A549 (cell line): Measurements from ENCODE around the gene MAGED1.

ENCODE experiments used
- EP300 ChIP-seq, 2 experiments: fragments of >200 bp; sonication (Bioruptor Twin); formaldehyde crosslinking; IDR thresholded peaks; 2 replicates in 1 of 2; 3 replicates in 1 of 2; pipeline ENCODE4 v1.6.1; 2016 to 2017
- ESRRA ChIP-seq: fragments of 150-350 bp; IDR thresholded peaks from 2 replicates; pipeline ENCODE4 v1.6.1; 2014; ENCODE audit warnings: mild to moderate bottlenecking, low read length, borderline replicate concordance
- MYC ChIP-seq: IDR thresholded peaks from 2 replicates; pipeline ENCODE4 v1.6.1; 2012; ENCODE audit warnings: mild to moderate bottlenecking, inconsistent platforms, low read length, improper control_type of control experiment, borderline replicate concordance
- POLR2A ChIP-seq: IDR thresholded peaks from 2 replicates; pipeline ENCODE4 v1.6.1; 2012; ENCODE audit warnings: mild to moderate bottlenecking, low read length
- ZC3H11A ChIP-seq: fragments of 450-650 bp; IDR thresholded peaks from 2 replicates; pipeline ENCODE4 v1.6.1; 2014; ENCODE audit warnings: antibody characterized with exemption, mild to moderate bottlenecking
- TF ChIP-seq, protein P1 (sequence below): IDR thresholded peaks from 2 replicates; pipeline ENCODE4 v1.6.1; 2012
- TF ChIP-seq, protein P2 (sequence below): fragments of >200 bp; sonication (Bioruptor Twin); formaldehyde crosslinking; IDR thresholded peaks from 3 replicates; pipeline ENCODE4 v1.6.1; 2016
- TF ChIP-seq, protein P3 (sequence below): fragments of 250-450 bp; sonication (Bioruptor Pico); IDR thresholded peaks from 2 replicates; pipeline ENCODE4 v1.5.0; 2021; ENCODE audit warnings: mild to moderate bottlenecking, moderate library complexity, borderline replicate concordance

DNA sequence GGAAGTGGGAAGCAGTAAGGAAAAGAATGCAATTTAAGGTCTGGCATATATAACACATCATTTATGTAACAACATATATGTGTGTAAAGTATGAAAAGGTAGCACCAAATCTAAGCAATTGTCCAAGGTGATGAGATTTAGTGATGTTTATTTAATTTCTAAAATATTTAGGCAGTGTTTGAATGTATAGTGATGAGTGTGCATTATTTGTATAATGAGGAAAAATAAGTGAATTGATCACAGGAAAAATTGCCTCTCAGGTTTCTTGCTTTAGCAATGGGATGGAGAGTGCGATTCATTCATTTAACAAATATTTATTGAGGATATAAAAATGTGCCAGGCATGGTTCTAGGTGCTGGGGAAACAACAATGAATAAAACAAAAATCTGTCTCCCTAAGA, 2.2 kb upstream of the MAGED1 start:
- TF ChIP-seq, protein P1, sequence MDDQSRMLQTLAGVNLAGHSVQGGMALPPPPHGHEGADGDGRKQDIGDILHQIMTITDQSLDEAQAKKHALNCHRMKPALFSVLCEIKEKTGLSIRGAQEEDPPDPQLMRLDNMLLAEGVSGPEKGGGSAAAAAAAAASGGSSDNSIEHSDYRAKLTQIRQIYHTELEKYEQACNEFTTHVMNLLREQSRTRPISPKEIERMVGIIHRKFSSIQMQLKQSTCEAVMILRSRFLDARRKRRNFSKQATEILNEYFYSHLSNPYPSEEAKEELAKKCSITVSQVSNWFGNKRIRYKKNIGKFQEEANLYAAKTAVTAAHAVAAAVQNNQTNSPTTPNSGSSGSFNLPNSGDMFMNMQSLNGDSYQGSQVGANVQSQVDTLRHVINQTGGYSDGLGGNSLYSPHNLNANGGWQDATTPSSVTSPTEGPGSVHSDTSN, result no peak
- no peak for TF ChIP-seq POLR2A
- no peak for TF ChIP-seq MYC
- no peak for TF ChIP-seq ESRRA
- TF ChIP-seq, protein P2, sequence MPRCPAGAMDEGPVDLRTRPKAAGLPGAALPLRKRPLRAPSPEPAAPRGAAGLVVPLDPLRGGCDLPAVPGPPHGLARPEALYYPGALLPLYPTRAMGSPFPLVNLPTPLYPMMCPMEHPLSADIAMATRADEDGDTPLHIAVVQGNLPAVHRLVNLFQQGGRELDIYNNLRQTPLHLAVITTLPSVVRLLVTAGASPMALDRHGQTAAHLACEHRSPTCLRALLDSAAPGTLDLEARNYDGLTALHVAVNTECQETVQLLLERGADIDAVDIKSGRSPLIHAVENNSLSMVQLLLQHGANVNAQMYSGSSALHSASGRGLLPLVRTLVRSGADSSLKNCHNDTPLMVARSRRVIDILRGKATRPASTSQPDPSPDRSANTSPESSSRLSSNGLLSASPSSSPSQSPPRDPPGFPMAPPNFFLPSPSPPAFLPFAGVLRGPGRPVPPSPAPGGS, result no peak
- TF ChIP-seq EP300 (IDR thresholded peaks at IDR 0.05), result no peak
- TF ChIP-seq, protein P3, sequence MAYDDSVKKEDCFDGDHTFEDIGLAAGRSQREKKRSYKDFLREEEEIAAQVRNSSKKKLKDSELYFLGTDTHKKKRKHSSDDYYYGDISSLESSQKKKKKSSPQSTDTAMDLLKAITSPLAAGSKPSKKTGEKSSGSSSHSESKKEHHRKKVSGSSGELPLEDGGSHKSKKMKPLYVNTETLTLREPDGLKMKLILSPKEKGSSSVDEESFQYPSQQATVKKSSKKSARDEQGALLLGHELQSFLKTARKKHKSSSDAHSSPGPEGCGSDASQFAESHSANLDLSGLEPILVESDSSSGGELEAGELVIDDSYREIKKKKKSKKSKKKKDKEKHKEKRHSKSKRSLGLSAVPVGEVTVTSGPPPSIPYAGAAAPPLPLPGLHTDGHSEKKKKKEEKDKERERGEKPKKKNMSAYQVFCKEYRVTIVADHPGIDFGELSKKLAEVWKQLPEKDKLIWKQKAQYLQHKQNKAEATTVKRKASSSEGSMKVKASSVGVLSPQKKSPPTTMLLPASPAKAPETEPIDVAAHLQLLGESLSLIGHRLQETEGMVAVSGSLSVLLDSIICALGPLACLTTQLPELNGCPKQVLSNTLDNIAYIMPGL (CRISPR knock-in tag), result no peak
- TF ChIP-seq ZC3H11A, result no peak
